ENCODE measurements around the gene NOL6.
"Not testable (repeated sequence)": the region's sequence is repeated elsewhere in the genome, so short reads cannot be mapped to it uniquely, and the experiment has no call there.

NOL6 gene

GRCh38 chr9:33515342-33515995 is 41.7 kb upstream of the NOL6 start:
- H3K79me2 ChIP-seq (ENCODE audit: control insufficient read depth, low read length); H3K27ac ChIP-seq (ENCODE audit: low read depth, low read length); H3K4me2 ChIP-seq (ENCODE audit: low read length); H3K9me3 ChIP-seq (ENCODE audit: control insufficient read depth, insufficient read depth, low read length); H3F3A ChIP-seq (ENCODE audit: control insufficient read depth, insufficient read depth); H3K4me1 ChIP-seq (ENCODE audit: control insufficient read depth, low read length); H3K27me3 ChIP-seq (ENCODE audit: control insufficient read depth, low read length); H4K20me1 ChIP-seq (ENCODE audit: control insufficient read depth, insufficient read depth, low read depth, low read length); H3K36me3 ChIP-seq (ENCODE audit: control insufficient read depth, low read length); H3K4me3 ChIP-seq (ENCODE audit: low read length); H3K9me2 ChIP-seq (replicated peaks; ENCODE audit: control insufficient read depth, low read length): not testable (repeated sequence)

- not testable (repeated sequence) for H3K9me3 ChIP-seq (ENCODE audit: control insufficient read depth, insufficient read depth, low read length); H3K27me3 ChIP-seq (ENCODE audit: control insufficient read depth, low read length); H3K79me2 ChIP-seq (ENCODE audit: control insufficient read depth, low read length); H3K9me2 ChIP-seq (replicated peaks; ENCODE audit: control insufficient read depth, low read length); H4K20me1 ChIP-seq (ENCODE audit: control insufficient read depth, insufficient read depth, low read depth, low read length); H3F3A ChIP-seq (ENCODE audit: control insufficient read depth, insufficient read depth); H3K4me1 ChIP-seq (ENCODE audit: control insufficient read depth, low read length); H3K36me3 ChIP-seq (ENCODE audit: control insufficient read depth, low read length); H3K27ac ChIP-seq (ENCODE audit: low read depth, low read length); H3K4me3 ChIP-seq (ENCODE audit: low read length); H3K4me2 ChIP-seq (ENCODE audit: low read length)
These were observed 38.8 kb upstream of the NOL6 start for GRCh38 chr9:33512535-33512934.

DNA sequence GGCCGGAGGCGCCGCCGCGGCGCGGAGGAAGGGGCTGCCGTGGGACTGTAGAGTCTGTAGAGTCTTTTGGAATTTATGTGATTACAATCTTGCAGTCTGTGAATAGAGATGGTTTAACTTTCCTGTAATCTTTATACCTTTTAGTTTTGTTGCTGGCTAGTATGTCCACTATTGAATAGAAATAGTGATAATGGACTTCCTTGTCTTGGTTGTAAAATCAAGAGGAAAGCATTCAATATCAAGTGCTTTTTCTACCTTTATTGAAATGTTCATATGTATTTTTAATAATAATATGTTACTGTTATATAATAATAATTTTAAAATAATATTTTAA is 37.4 kb upstream of the NOL6 start:
- H3K27me3 ChIP-seq (ENCODE audit: control insufficient read depth, low read length); H3K4me1 ChIP-seq (ENCODE audit: control insufficient read depth, low read length); H3K9me2 ChIP-seq (replicated peaks; ENCODE audit: control insufficient read depth, low read length); H3K27ac ChIP-seq (ENCODE audit: low read depth, low read length); H4K20me1 ChIP-seq (ENCODE audit: control insufficient read depth, insufficient read depth, low read depth, low read length); H3F3A ChIP-seq (ENCODE audit: control insufficient read depth, insufficient read depth); H3K9me3 ChIP-seq (ENCODE audit: control insufficient read depth, insufficient read depth, low read length); H3K79me2 ChIP-seq (ENCODE audit: control insufficient read depth, low read length); H3K36me3 ChIP-seq (ENCODE audit: control insufficient read depth, low read length): not testable (repeated sequence)
- Histone ChIP-seq H3K4me2 (ENCODE audit: low read length) (peak overlapping the region; percentile 44), H3K4me3 (ENCODE audit: low read length) (peak overlapping the region; percentile 59)

DNA sequence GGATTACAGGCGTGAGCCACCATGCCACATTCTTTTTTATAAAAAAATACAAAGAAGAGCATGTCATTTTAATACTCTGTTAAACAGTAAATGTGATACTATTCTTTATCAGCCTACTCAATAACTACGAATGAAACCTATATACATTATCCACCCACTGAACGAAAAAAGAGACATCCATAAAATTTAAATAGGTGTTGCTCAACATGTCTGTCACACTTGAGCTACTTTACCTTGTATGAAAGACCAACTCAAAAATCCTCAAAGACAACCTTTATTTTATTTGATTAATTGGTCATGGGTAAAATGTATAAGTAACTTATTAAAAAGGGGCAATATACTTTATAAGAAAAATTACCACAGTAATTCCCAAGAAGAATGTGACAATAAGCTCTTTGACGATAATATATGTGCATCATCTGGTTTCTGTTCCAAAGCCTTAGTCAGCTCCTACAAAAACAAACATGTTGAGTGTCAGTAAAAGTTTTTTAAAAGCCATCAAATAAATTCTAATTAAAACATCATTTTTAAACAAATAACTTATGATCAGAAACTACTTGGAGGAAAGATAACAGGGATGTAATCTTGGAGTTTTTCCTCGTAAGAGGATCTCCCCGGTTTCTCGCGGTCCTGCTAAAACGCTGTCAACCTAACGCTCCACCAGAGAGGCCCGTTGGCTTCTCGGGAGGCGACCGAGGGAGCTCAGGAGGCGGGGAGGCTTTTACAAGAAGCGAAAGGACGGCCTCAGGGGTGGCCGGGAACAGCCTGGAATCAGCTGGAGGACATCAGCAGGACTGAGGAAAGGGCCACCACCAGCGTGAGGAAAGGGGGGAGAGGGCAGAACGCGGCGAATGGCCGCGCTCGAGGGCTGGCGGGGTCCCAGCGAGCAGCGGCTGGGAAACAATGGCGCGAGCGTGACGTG is 36.8 kb upstream of the NOL6 start:
- H3K36me3 ChIP-seq (ENCODE audit: control insufficient read depth, low read length), result no peaks in the 10 kb centered on the region
- H3K79me2 ChIP-seq (ENCODE audit: control insufficient read depth, low read length), result no peaks in the 10 kb centered on the region
- H4K20me1 ChIP-seq (ENCODE audit: control insufficient read depth, insufficient read depth, low read depth, low read length), result no peaks in the 10 kb centered on the region
- H3K27me3 ChIP-seq (ENCODE audit: control insufficient read depth, low read length), result peaks cover 4% of the 10 kb centered on the region; the same call in 1 of the 2 replicates
- no peaks in the 10 kb centered on the region for H3K4me1 ChIP-seq (ENCODE audit: control insufficient read depth, low read length)
- no peaks in the 10 kb centered on the region for H3K9me3 ChIP-seq (ENCODE audit: control insufficient read depth, insufficient read depth, low read length)
- TF ChIP-seq, protein P1, sequence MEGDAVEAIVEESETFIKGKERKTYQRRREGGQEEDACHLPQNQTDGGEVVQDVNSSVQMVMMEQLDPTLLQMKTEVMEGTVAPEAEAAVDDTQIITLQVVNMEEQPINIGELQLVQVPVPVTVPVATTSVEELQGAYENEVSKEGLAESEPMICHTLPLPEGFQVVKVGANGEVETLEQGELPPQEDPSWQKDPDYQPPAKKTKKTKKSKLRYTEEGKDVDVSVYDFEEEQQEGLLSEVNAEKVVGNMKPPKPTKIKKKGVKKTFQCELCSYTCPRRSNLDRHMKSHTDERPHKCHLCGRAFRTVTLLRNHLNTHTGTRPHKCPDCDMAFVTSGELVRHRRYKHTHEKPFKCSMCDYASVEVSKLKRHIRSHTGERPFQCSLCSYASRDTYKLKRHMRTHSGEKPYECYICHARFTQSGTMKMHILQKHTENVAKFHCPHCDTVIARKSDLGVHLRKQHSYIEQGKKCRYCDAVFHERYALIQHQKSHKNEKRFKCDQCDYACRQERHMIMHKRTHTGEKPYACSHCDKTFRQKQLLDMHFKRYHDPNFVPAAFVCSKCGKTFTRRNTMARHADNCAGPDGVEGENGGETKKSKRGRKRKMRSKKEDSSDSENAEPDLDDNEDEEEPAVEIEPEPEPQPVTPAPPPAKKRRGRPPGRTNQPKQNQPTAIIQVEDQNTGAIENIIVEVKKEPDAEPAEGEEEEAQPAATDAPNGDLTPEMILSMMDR (IDR thresholded peaks at IDR 0.05; ENCODE audit: low read depth, low read length, poor library complexity, severe bottlenecking), result no peak
- no peak for TF ChIP-seq EZH2phosphoT487 (IDR thresholded peaks at IDR 0.05; ENCODE audit: borderline replicate concordance, low read length)
- H3K27ac ChIP-seq (ENCODE audit: low read depth, low read length), result no peak overlapping the region
- H3K9me2 ChIP-seq (replicated peaks; ENCODE audit: control insufficient read depth, low read length), result no peaks in the 10 kb centered on the region
- peak overlapping the region; percentile 59 for H3K4me3 ChIP-seq (ENCODE audit: low read length)
- H3F3A ChIP-seq (ENCODE audit: control insufficient read depth, insufficient read depth), result no peaks in the 10 kb centered on the region
- H3K4me2 ChIP-seq (ENCODE audit: low read length), result peak overlapping the region; percentile 44

Data from DOHH2 (cell line).